ENCODE results near the gene SPATA31A1.
"Not testable (repeated sequence)": the region's sequence is repeated elsewhere in the genome, so short reads cannot be mapped to it uniquely, and the experiment has no call there.

Gene SPATA31A1

DNA sequence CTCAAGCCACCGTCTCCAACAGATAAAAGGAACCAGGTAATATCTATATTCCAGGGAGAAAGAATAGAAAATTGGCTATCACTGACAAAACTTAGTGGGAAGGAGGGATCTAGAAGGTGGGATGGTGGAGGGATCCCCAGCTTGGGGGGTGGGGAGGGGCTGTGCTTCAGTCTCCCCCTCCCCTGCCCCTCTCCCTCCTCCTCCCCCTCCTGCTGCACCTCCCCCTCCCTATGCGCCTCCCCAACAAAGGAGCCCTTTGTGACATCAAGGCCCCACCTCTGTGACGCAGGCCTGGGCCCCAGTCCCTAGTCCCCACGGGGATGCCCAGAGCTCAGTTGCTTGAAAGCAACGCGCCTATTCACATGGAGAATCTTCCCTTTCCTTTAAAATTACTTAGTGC, at the start of gene SPATA31A1:
TSS of gene SPATA31A1 (plus strand) at position 301 of the 400 bp plus-strand sequence. CDS start at position 363, 62 bp downstream.
- in situ Hi-C loops (cut with MboI; ENCODE audit: low sequenced_read_pairs), result not testable (repeated sequence)

DNA sequence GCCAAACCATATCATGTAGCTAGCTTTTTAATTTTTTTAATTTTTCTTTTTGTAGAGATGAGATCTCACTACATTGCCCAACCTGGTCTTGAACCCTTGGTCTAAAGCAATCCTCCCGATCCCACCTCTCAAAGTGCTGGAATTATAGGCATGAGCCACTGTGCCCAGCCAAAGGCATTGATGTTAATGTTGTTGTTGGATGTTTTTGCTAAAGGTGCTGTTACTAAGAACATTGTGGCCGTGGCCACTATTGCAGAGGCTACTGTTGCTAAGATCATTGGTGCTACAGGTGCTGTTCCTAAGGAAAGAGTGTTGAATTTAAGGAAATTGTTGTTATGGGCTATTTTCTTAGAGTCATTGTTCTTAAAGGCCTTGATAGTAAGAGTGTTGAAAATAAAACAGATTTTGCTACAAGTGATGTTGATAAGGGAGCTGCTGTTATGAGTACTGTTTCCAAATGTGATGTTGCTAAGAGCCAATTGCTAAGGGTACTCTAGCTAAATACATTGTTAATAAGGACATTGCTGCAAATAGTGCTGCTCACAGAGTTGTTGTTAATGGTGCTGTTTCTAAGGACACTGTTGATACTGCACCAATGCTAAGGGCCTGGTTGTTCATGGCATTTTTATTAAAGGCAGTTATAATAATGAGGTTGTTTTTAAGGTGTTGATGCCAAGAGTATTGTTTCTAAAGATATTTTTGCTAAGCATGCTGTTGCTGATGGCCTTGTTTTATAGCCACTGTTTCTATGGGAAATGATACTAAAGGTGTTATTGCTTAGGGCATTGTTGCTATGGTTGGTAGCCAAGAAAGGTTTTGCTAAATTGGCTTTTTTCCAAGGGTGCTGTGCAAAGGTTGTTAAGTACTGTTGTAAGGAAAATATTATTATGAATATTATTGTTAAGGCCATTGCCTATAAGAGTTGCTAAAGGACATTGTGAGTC, 52.1 kb downstream of the SPATA31A1 start:
- in situ Hi-C loops (cut with MboI; ENCODE audit: low sequenced_read_pairs), result not testable (repeated sequence)

DNA sequence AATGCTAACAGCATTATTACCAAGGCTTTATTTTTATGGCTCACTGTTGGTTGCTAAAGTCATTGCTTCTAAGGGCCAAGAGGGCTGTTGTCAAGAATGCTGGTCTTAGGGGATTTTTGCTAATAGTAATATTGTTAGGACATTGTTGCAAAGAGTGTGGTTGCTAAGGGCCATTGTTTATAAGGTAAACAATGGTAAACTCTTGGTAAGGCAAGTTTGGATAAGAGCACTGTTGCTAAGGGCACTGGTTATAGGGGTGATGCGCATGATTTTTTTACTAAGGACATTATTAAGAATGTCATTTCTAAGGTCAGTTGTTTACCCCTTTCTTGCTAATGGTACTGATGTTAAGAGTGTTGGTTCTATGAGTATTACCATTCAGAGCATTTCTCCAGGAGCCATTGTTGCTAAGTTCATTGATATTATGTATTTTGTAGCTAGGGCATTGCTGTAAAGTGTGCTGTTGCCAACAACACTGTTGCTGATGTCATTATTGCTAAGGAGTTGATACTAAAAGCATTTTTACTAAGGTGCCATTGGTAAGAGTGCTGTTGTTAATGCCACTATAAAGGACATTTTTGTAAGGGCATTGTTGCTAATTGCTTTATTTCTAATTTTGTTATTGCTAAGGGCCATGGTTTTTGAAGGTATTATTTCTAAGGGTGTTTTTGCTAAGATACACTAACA, 55.9 kb downstream of the SPATA31A1 start:
- in situ Hi-C loops (cut with MboI; ENCODE audit: low sequenced_read_pairs), result not testable (repeated sequence)

Measured in hTERT RPE-1 (cell line).